GM10847 (cell line): Measurements from ENCODE around the gene CDK5RAP2.

Source experiments
- POLR2A ChIP-seq: IDR thresholded peaks from 2 replicates; pipeline ENCODE4 v1.6.1; 2011; ENCODE audit not compliant: insufficient read length; ENCODE audit errors: extremely low read depth

CDK5RAP2 gene

GRCh38 chr9:120465685-120466407 is 114.1 kb downstream of the CDK5RAP2 start:
- no peak for TF ChIP-seq POLR2A

DNA sequence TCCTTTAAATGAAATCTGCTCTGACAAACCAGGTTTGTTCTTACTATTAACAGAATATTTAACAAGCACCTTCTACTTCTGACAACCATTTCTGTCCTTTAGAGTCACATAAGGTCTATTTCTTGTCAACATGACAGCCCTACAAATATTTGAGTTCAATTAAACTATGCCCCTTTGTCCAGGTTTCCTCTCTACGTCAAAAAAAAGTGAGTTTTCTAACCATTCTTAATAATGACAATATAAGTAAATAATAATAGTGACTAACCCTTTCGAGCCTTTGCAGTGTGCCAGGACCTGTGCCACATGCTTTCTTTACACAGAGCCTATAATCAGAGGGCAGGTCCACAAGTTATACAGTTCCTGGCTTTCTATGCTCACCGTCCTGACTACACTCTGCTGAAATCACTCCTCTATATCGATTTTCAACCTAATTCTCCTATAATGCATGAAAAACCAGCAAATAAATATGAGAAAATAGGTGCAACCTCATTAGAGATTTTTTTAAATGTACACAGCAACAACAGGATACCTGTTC is 115.0 kb downstream of the CDK5RAP2 start:
- no peak for TF ChIP-seq POLR2A

- TF ChIP-seq POLR2A, result no peak
These were observed 115.6 kb downstream of the CDK5RAP2 start for GRCh38 chr9:120464176-120464886.

DNA sequence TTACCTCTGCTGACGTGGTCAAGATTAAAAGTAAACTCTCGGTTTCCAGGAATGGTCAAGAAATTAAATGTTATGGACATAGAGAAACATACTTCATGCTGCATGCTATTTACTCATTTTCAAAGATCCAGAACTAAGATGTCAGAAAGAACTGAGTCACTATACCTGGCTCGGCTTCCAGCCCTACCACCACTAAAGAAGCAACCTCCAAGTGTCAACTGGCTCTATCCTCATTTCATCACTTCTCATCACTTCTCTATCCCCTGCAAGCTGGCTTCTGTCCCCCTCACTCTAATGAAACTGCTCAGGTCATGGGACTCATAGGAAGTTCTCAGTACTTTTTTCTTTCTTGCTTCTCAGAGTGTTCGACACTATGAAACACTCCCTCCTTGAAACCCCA is 116.2 kb downstream of the CDK5RAP2 start:
- no peak for TF ChIP-seq POLR2A

DNA sequence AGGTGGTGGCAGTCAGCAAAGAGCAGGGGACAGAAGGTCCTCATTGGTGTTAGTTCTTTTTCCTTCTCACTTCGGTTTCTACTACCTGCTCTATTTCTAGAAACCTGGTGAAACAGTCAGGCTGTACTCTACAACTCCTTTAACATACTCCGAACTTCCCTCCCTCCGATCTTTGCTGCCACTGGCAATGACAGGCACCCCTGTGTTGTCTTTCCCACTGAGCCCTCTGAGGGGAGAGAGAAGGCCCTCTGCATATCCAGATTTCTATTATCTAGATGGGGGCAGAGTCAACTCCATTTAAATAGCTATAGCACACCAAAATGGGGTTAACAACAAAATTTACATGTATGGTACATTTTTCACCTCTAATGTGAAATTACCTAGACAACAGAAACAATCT is 123.7 kb downstream of the CDK5RAP2 start:
- TF ChIP-seq POLR2A, result no peak

GRCh38 chr9:120454467-120454866 is 125.5 kb downstream of the CDK5RAP2 start:
- TF ChIP-seq POLR2A, result no peak

DNA sequence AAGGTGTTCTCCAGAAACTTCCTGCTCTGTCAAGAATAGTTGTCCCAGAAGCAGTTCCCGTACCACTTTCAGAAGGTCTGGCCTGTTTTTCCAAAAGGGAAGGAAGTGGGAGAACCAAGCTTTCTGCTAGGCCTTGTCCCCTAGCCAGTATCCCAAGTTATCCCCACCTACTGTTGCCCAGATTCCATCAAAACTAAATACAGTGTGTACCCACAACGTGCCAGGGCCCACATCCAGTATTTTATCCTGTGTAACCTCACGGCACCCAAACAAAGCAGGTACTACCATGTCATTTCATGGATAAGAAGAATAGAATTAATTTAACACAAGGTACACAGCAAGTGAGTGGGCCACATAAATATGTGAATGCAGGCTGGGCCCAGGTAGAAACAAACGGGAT is 126.2 kb downstream of the CDK5RAP2 start:
- TF ChIP-seq POLR2A, result no peak

DNA sequence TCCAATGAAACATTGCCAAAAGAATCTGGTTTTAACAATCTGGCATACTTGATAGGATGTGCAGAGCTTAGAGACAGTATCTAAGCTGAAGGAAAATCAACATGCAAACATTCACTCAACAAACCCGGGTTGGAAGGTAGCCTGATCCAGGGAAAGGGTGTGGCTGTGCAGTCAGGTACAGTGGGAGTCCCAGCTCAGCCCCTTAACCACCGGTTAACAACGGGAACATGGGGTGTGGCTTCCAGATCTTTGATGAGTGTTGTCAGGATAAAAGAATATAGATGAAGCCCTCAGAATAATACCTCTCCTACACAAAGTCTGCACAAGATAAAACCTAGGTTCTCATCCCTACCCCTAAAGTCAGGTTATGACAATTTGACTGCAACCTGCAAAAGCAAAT is 127.3 kb downstream of the CDK5RAP2 start:
- no peak for TF ChIP-seq POLR2A

DNA sequence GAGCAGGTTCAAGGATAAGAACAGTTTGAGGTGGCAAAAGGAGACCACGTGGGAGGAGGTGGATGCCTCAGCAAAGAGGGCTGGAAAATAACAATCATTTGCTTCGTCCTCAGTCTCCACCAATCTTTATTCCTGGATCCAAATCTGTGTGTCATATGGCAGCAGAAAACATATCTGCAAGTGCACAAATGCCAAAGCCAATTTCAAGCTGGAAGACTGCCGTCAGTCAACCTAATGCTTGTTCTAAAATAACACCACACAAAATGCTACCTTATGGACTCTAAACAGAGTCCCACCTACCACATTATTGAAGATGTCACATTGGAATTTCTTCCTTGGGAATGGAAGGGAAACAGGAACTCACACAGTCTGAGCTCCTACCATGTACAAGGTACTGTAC is 129.1 kb downstream of the CDK5RAP2 start:
- TF ChIP-seq POLR2A, result no peak

DNA sequence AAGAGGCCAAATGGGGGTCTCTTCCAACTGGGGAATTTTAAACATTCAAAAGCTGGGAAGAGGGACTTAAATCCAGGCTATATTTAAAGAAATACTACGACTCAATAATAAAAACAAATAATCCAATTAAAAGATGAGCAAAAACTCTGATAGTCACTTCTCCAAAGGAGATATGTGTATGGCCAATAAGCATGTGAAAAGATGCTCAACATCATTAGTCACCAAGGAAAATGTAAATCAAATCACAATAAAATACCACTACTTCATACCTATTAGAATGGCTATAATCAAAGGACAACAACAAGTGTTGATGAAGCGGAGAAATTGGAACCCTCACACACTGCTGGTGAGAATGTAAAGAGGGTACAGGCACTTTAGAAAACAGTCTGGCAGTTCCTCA is 130.4 kb downstream of the CDK5RAP2 start:
- TF ChIP-seq POLR2A, result no peak

DNA sequence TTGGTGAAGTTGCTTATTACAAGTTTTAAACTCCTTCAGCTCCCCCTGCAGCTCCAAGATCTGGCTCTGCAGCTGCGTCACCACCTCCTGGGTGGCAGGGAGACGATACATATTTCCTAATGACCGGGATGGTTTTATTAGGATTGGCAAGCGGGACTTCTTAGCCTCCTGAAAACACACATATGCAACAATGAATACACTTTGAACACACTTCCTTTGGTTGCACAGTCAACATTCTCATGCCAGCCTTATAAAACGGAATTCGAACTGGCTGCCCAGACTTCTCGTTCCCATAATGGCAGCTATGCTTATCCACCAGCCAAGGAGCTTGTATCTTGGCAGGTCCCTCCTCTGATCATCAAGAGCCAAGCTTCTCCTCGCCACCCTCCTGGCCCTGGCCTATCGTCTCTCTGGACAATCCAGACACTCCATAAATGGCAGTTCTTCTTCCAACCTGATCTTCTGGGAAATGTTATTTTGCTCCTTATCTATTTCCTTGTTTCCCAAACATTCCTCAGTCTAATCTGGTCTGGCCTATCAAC is 131.9 kb downstream of the CDK5RAP2 start:
- no peak for TF ChIP-seq POLR2A

DNA sequence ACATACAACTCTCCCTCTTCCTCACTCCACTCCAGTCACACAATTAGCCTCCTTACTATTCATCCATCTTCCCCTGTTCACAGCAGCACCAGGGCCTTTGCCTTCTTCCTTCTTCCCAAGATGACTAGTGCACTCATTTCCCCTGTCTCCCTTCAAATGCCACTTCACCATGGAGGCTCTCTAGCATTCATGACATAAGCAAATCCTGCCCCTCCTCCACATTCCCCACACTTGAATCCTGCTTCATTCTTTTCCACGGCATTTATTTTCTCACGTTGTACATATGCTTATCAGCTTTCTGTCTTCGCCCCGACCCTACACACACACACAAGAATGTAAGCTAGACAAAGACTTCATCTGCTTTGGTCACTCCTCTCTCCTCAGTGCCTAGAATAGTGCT is 133.3 kb downstream of the CDK5RAP2 start:
- no peak for TF ChIP-seq POLR2A

- TF ChIP-seq POLR2A, result no peak
These were observed 136.0 kb downstream of the CDK5RAP2 start for GRCh38 chr9:120443976-120444375.

DNA sequence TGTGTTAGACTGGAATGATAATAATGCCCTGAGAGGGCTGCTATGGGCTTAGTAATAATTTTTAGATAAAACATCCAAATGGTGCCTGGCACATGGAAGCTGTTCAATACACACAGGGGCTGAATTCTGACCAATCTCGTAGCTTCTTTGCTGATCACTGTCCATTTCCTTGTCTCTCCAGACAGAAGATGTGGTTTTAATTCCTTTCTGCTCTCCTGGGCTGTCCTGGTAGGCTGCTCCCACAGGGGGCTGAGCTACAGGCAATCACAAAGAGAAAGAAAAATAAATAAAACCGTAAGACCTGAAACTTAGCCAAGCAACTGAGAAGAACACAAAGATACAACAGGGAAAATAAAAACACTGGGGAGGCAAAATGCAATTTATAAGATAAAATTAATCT is 136.5 kb downstream of the CDK5RAP2 start:
- no peak for TF ChIP-seq POLR2A

- no peak for TF ChIP-seq POLR2A
These were observed 137.5 kb downstream of the CDK5RAP2 start for GRCh38 chr9:120442308-120442995.
